Endothelial cell of umbilical vein (primary cell): ENCODE results near the gene APMAP. TPM values are rescaled to one million over a fixed set of nuclear protein-coding genes. Genes with fewer than 3 reads are reported as not detected.

ENCODE experiments used
- BruUV-seq: library from RNA; stranded (reverse); fragments of 400-500 nt; replicated peaks from 2 replicates; lab custom pipeline; 2021; lab: Mats Ljungman, UMichigan
- CTCF ChIA-PET: fragments of 300-600, 350-600 bp; sonication (Branson Sonifier 250); formaldehyde crosslinking; loops from one replicate; lab custom pipeline; 2021; ENCODE audit warnings: antibody characterized with exemption, inconsistent platforms; lab: Charles Lee
- POLR2A ChIA-PET: fragments of 300-600, 350-600 bp; sonication (Branson Sonifier 250); formaldehyde crosslinking; loops from one replicate; lab custom pipeline; 2021; ENCODE audit warnings: antibody characterized with exemption, inconsistent platforms; lab: Charles Lee
- DNase-seq: peaks from one replicate; pipeline ENCODE4 v3.0.0-alpha.2; 2011; ENCODE audit warnings: low read depth, low spot score
- FAIRE-seq: peaks from 2 replicates; lab custom pipeline; 2011; peaks lifted over from hg19 to GRCh38; lab: Jason Lieb, UNC
- H2AFZ ChIP-seq: 2 replicates; pipeline ENCODE4 v1.6.0; 2012; ENCODE audit warnings: low read depth, low read length, control low read depth, inconsistent platforms
- H3K27ac ChIP-seq: 2 replicates; pipeline ENCODE4 v1.5.1; 2011; ENCODE audit warnings: low read depth, mild to moderate bottlenecking, control low read depth, low read length, moderate library complexity; ENCODE audit not compliant: insufficient read depth
- H3K27me3 ChIP-seq, 2 experiments: 2 replicates each; pipeline versions ENCODE4 v1.6.0 to v1.6.1; 2011; ENCODE audit warnings: low read length in 2 of 2, mixed read lengths in 1 of 2; ENCODE audit not compliant: control insufficient read depth in 2 of 2, insufficient read depth in 2 of 2
- H3K36me3 ChIP-seq, 2 experiments: 2 replicates in 1 of 2; 3 replicates in 1 of 2; pipeline ENCODE4 v1.5.1; 2011; ENCODE audit warnings: low read length in 2 of 2, mild to moderate bottlenecking in 1 of 2, moderate library complexity in 1 of 2; ENCODE audit not compliant: control insufficient read depth in 2 of 2, insufficient read depth in 2 of 2; ENCODE audit errors: extremely low read depth in 1 of 2
- H3K4me1 ChIP-seq: 3 replicates; pipeline ENCODE4 v1.5.1; 2011; ENCODE audit warnings: mild to moderate bottlenecking, low read length; ENCODE audit not compliant: control insufficient read depth, insufficient read depth; ENCODE audit errors: extremely low read depth
- H3K4me2 ChIP-seq: 2 replicates; pipeline ENCODE4 v1.6.1; 2011; ENCODE audit warnings: low read length, control low read depth, mixed read lengths; ENCODE audit not compliant: insufficient read depth
- H3K4me3 ChIP-seq, 3 experiments: fragments of 200-600 bp in 1 of 3; sonication (generic), shearing (Covaris generic) in 1 of 3; replicated peaks in 1 of 3; 2 replicates each; pipeline ENCODE4 v1.5.1; 2011 to 2016; ENCODE audit warnings: control low read depth in 3 of 3, low read length in 3 of 3, mild to moderate bottlenecking in 2 of 3, inconsistent platforms in 1 of 3, low read depth in 1 of 3, moderate library complexity in 1 of 3; ENCODE audit not compliant: insufficient read depth in 1 of 3
- H3K79me2 ChIP-seq: 2 replicates; pipeline ENCODE4 v1.6.0; 2012; ENCODE audit warnings: low read length, inconsistent platforms; ENCODE audit not compliant: control insufficient read depth, insufficient read depth
- H3K9ac ChIP-seq: replicated peaks from 2 replicates; pipeline ENCODE3; 2011; ENCODE audit warnings: low read length, control low read depth; ENCODE audit not compliant: insufficient read depth; ENCODE audit errors: extremely low read depth
- H3K9me1 ChIP-seq: replicated peaks from 3 replicates; pipeline ENCODE4 v1.6.0; 2011; ENCODE audit warnings: mild to moderate bottlenecking, low read length; ENCODE audit not compliant: control insufficient read depth, insufficient read depth; ENCODE audit errors: extremely low read depth
- H3K9me3 ChIP-seq: replicated peaks from 2 replicates; pipeline ENCODE4 v1.5.1; 2012; ENCODE audit warnings: low read length, inconsistent platforms; ENCODE audit not compliant: control insufficient read depth, insufficient read depth
- H4K20me1 ChIP-seq: replicated peaks from 2 replicates; pipeline ENCODE3; 2011; ENCODE audit warnings: mild to moderate bottlenecking, low read length; ENCODE audit not compliant: control insufficient read depth, insufficient read depth; ENCODE audit errors: extremely low read depth
- EZH2 ChIP-seq: IDR thresholded peaks from 2 replicates; pipeline ENCODE4 v1.6.1; 2012; ENCODE audit warnings: borderline replicate concordance, low read depth, mild to moderate bottlenecking, moderate library complexity, low read length, inconsistent platforms; ENCODE audit not compliant: severe bottlenecking
- FOS ChIP-seq: IDR thresholded peaks from 2 replicates; pipeline ENCODE4 v1.6.1; 2011; ENCODE audit warnings: mild to moderate bottlenecking, low read length, moderate library complexity, borderline replicate concordance; ENCODE audit not compliant: insufficient read depth
- GATA2 ChIP-seq: IDR thresholded peaks from 2 replicates; pipeline ENCODE4 v1.7.0; 2011; ENCODE audit warnings: low read depth, mild to moderate bottlenecking, moderate library complexity, mixed read lengths, low read length; ENCODE audit not compliant: insufficient read length, insufficient read depth
- JUN ChIP-seq: IDR thresholded peaks from 2 replicates; pipeline ENCODE4 v1.6.1; 2011; ENCODE audit warnings: borderline replicate concordance, low read depth; ENCODE audit not compliant: insufficient read length, insufficient read depth
- MYC ChIP-seq: IDR thresholded peaks from one replicate; pipeline ENCODE4 v1.6.1; 2011; ENCODE audit warnings: mild to moderate bottlenecking, low read depth, low read length
- POLR2A ChIP-seq: IDR thresholded peaks from 2 replicates; pipeline ENCODE4 v1.6.1; 2012; ENCODE audit warnings: low read depth, mild to moderate bottlenecking, control low read depth, low read length
- POLR2AphosphoS5 ChIP-seq: IDR thresholded peaks from 2 replicates; pipeline ENCODE4 v1.6.1; 2012; ENCODE audit warnings: low read depth, mild to moderate bottlenecking, control low read depth, low read length, moderate library complexity; ENCODE audit not compliant: insufficient read depth
- dilution Hi-C: fragments of 300-500 bp; cut with MboI; formaldehyde crosslinking; loops from one replicate; pipeline ENCODE4 v1.15.0; 2019; ENCODE audit warnings: low sequenced_read_pairs; ENCODE audit not compliant: extremely low pct_ligation_motif_present
- intact Hi-C: fragments of 100-400 bp; cut with micrococcal nuclease; formaldehyde crosslinking; loops from one replicate; pipeline ENCODE4 v1.10.0; 2022
- polyA plus RNA-seq, 4 experiments: library from polyadenylated mRNA; depleted of rRNA in 3 of 4; stranded (reverse) in 3 of 4; unstranded in 1 of 4; fragments of >200 nt; gene quantifications; 2 replicates each; pipeline versions ENCODE4 v1.2.1 to v1.2.3, GENCODE V29; 2011 to 2012; ENCODE audit warnings: missing spikeins in 1 of 4
- total RNA-seq: library from RNA; stranded (reverse); gene quantifications from 2 replicates; pipeline ENCODE4 v1.2.3, GENCODE V29; 2021
- TF ChIP-seq, protein P1 (sequence below), 2 donors: IDR thresholded peaks; 1 replicate in 1 of 2; 2 replicates in 1 of 2; pipeline ENCODE4 v1.5.1; 2011; ENCODE audit warnings: low read length in 2 of 2, mild to moderate bottlenecking in 2 of 2, moderate library complexity in 2 of 2, control low read depth in 1 of 2, inconsistent platforms in 1 of 2, low read depth in 1 of 2; ENCODE audit not compliant: insufficient read depth in 1 of 2; ENCODE audit errors: extremely low read depth in 1 of 2

APMAP gene
- total and polyA plus RNA-seq, 2 donors (not counting 3 experiments of a cell fraction or from before 2014, with no cell fraction given): 80.7 to 110 TPM

DNA sequence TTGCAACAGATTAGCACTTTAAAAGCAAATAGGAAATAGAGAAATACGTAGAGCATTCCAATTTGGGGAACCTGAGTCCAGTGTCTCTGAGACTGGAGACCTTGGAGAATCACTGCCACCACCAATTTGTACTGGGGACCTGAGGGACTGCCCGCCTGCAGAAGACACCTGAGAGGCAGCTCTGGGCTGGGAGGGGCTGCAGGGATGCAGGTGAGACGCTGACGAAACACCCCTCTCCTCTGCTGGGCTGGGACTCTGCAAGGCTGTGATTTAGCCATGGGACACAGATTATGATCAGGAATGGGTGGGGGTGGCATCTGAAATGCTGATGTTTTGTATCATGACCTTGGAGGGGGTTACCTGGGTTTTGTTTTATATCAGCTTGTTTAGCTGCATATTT, 7.0 kb upstream of the APMAP start:
- H4K20me1 ChIP-seq: no peaks in the 10 kb centered on the region
- no peak overlapping the region for H3K4me3 ChIP-seq
- no TSS peak for BruUV-seq
- no peak for FAIRE-seq
- POLR2A ChIA-PET: no interaction called here
- TF ChIP-seq EZH2 (no peak), POLR2A (no peak), POLR2AphosphoS5 (no peak), GATA2 (no peak), MYC (no peak), JUN (no peak), FOS (no peak)
- TF ChIP-seq, protein P1, sequence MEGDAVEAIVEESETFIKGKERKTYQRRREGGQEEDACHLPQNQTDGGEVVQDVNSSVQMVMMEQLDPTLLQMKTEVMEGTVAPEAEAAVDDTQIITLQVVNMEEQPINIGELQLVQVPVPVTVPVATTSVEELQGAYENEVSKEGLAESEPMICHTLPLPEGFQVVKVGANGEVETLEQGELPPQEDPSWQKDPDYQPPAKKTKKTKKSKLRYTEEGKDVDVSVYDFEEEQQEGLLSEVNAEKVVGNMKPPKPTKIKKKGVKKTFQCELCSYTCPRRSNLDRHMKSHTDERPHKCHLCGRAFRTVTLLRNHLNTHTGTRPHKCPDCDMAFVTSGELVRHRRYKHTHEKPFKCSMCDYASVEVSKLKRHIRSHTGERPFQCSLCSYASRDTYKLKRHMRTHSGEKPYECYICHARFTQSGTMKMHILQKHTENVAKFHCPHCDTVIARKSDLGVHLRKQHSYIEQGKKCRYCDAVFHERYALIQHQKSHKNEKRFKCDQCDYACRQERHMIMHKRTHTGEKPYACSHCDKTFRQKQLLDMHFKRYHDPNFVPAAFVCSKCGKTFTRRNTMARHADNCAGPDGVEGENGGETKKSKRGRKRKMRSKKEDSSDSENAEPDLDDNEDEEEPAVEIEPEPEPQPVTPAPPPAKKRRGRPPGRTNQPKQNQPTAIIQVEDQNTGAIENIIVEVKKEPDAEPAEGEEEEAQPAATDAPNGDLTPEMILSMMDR (IDR thresholded peaks at IDR 0.05; ENCODE audit: extremely low read depth in 1 of 2, insufficient read depth in 1 of 2, low read depth in 1 of 2, low read length in 2 of 2): no peak
- no peak overlapping the region for H3K9ac ChIP-seq
- no peak for DNase-seq
- no peaks in the 10 kb centered on the region for H3K9me3 ChIP-seq
- no peaks in the 10 kb centered on the region for H3K4me1 ChIP-seq
- dilution Hi-C loops: no loop called here
- CTCF ChIA-PET: interaction anchor here (1.0 kb wide), 1 partner anchor 400 kb away, joined by 3 read pairs; no protein-coding TSS in a partner anchor
- peaks cover 0 to 12% of the 10 kb centered on the region in 2 experiments for H3K27me3 ChIP-seq
- intact Hi-C loops: no loop called here
- no peaks in the 10 kb centered on the region for H3K36me3 ChIP-seq
- no peak overlapping the region for H2AFZ ChIP-seq
- H3K27ac ChIP-seq: no peak overlapping the region
- H3K9me1 ChIP-seq: no peaks in the 10 kb centered on the region
- H3K79me2 ChIP-seq: no peaks in the 10 kb centered on the region
- H3K4me2 ChIP-seq: no peak overlapping the region
